Heart right ventricle (tissue), 16 donors: ENCODE measurements around the gene ATRNL1. TPM values are rescaled to one million over a fixed set of nuclear protein-coding genes. Genes with fewer than 3 reads are reported as not detected.

ENCODE experiments used
- ATAC-seq, 8 donors: fragments of 200-7000 bp; cut with Tn5 transposase; one replicate each; pipeline ENCODE4 v1.9.1; 2020; ENCODE audit warnings: mild to moderate bottlenecking in 8 of 8, moderate library complexity in 8 of 8, moderate number of reproducible peaks in 1 of 8
- DNase-seq, 2 donors: peaks; one replicate each; pipeline ENCODE4 v3.0.0-alpha.2; 2020
- H3K27ac ChIP-seq, 10 donors: fragments of 200-600 bp; sonication (generic) in 2 of 10; one replicate each; pipeline versions ENCODE4 v1.5.0 to v1.8.0; 2020 to 2022; ENCODE audit warnings: mild to moderate bottlenecking in 3 of 10
- H3K27me3 ChIP-seq, 7 donors: fragments of 200-600 bp; one replicate each; pipeline ENCODE4 v1.8.0; 2021 to 2022; ENCODE audit warnings: mild to moderate bottlenecking in 2 of 7
- H3K36me3 ChIP-seq, 9 donors: fragments of 200-600 bp; sonication (generic) in 1 of 9; one replicate each; pipeline versions ENCODE4 v1.5.0 to v1.8.0; 2020 to 2022; ENCODE audit warnings: mild to moderate bottlenecking in 2 of 9
- H3K4me1 ChIP-seq, 9 donors: fragments of 200-600 bp; sonication (generic) in 1 of 9; one replicate each; pipeline versions ENCODE4 v1.5.0 to v1.8.0; 2020 to 2022; ENCODE audit warnings: mild to moderate bottlenecking in 4 of 9
- H3K4me3 ChIP-seq, 10 donors: fragments of 200-600 bp; sonication (generic) in 2 of 10; one replicate each; pipeline versions ENCODE4 v1.5.0 to v1.8.0; 2020 to 2022; ENCODE audit warnings: mild to moderate bottlenecking in 7 of 10, moderate library complexity in 2 of 10
- H3K9me3 ChIP-seq, 11 donors: fragments of 200-600 bp in 10 of 11; sonication (generic) in 2 of 11; one replicate each; pipeline versions ENCODE4 v1.5.0 to v1.8.0; 2013 to 2022; ENCODE audit warnings: mild to moderate bottlenecking in 2 of 11, control low read depth in 1 of 11, moderate library complexity in 1 of 11
- CTCF ChIP-seq, 9 donors: fragments of 200-600 bp; sonication (generic) in 2 of 9; IDR thresholded peaks; one replicate each; pipeline versions ENCODE4 v1.5.0 to v1.8.0; 2021 to 2022; ENCODE audit warnings: antibody characterized with exemption in 9 of 9, mild to moderate bottlenecking in 5 of 9, moderate library complexity in 1 of 9
- WGBS, 2 donors: extraction: QIAGEN DNeasy Blood & Tissue Kit; methylation state at CpG; one replicate each; pipeline ENCODE4 v1.1.7; 2013; ENCODE audit warnings: inconsistent platforms in 1 of 2; 5-methylcytosine and 5-hydroxymethylcytosine counted together
- intact Hi-C, 10 donors: fragments of 100-400 bp; cut with DNase I; formaldehyde crosslinking; loops; one replicate each; pipeline versions ENCODE4 v1.11.1 to v1.14.2; 2022
- polyA plus RNA-seq, 2 donors: library from polyadenylated mRNA; stranded (reverse); fragments of 200-250 nt; gene quantifications; one replicate each; pipeline ENCODE4 v1.2.3, GENCODE V29; 2013
- total RNA-seq, 10 donors: library from RNA; stranded (reverse); fragmentation: NEBNext Ultra II Directional in 3 of 10; extraction: Animal tissue kit (Norgen Biotek cat#: 25700) in 3 of 10; gene quantifications; one replicate each; pipeline versions ENCODE4 v1.2.1 to v1.2.4, GENCODE V29; 2021 to 2023
- donor health status: Arrhythmogenic right ventricular cardiomyopathy.
- donor health status: ischemic (EF 13 %, LVEDD 7.1; RV severe dilation, severe dysfunction).
- donor health status: healthy with polysubstance abuse.
- donor health status: DM: no; HTN: yes; CAD: no.
- donor health status: DM: no; HTN: no; CAD: no.
- donor health status: ischemic (EF 25% LVEDD 6.9; RV normal size, moderate dysfunction).
- donor health status: ischemic (EF 25% LVEDD 5.7; RV mildly dilated, moderate dysfunction).
- donor health status: healthy.
- donor health status: DM: yes; HTN: yes; CAD: no.
- donor health status: Ischemic cardiomyopathy.
- donor health status: ischemic (EF 35%, LVEDD 5.7; RV mildly dilated, moderate dysfunction).
- donor health status: nonischemic (EF 11% LVEDD 7.7; RV severe dilation, severe dysfunction).
- donor health status: DM: yes; HTN: yes; CAD: no.
- donor health status: PGD.
- donor health status: ischemic (EF 29% LVEDD 5.4; RV normal size, mild dysfunction).
- donor health status: nonischemic (EF 23%, LVEDD 6.1; RV moderate dilation, normal function).

Gene ATRNL1
- total and polyA plus RNA-seq, 12 donors: 0.06 to 22.4 (median 8.1) TPM; not detected in 1

- ATAC-seq (no peak), DNase-seq (no peak)
- Histone ChIP-seq H3K4me1 (peaks cover 0 to 8% (median 0%) of the 10 kb centered on the region in 9 donors), H3K9me3 (no peaks in the 10 kb centered on the region), H3K4me3 (no peak overlapping the region), H3K27me3 (no peaks in the 10 kb centered on the region), H3K27ac (no peak overlapping the region), H3K36me3 (no peaks in the 10 kb centered on the region)
- TF ChIP-seq CTCF (IDR thresholded peaks at IDR 0.05): no peak
- intact Hi-C loops: no loop called here
- 96 to 98% methylated on average over 1 of the region's 1 CpG for WGBS, 2 donors
Observed at GRCh38 chr10:115850666-115851065, 757.5 kb downstream of the ATRNL1 start.

- Histone ChIP-seq H3K36me3 (no peaks in the 10 kb centered on the region), H3K4me3 (no peak overlapping the region), H3K9me3 (no peaks in the 10 kb centered on the region), H3K27ac (no peak overlapping the region), H3K4me1 (peaks cover 0 to 8% (median 0%) of the 10 kb centered on the region in 9 donors), H3K27me3 (no peaks in the 10 kb centered on the region)
- ATAC-seq: no peak
- WGBS, 2 donors: 77 to 80% methylated on average over 5 of the region's 5 CpGs
- TF ChIP-seq CTCF (IDR thresholded peaks at IDR 0.05): no peak
- DNase-seq: no peak
- intact Hi-C loops: no loop called here
Observed at GRCh38 chr10:115851695-115852094, 758.5 kb downstream of the ATRNL1 start.

GRCh38 chr10:115854740-115855435 lies 761.7 kb downstream of the ATRNL1 start:
- DNase-seq (no peak), ATAC-seq (no peak)
- Histone ChIP-seq H3K27ac (no peak overlapping the region), H3K4me3 (no peak overlapping the region), H3K9me3 (no peaks in the 10 kb centered on the region), H3K4me1 (peaks cover 0 to 1% (median 0%) of the 10 kb centered on the region in 9 donors), H3K36me3 (no peaks in the 10 kb centered on the region), H3K27me3 (no peaks in the 10 kb centered on the region)
- intact Hi-C loops: no loop called here
- TF ChIP-seq CTCF (IDR thresholded peaks at IDR 0.05): no peak
- 75 to 77% methylated on average over 6 of the region's 6 CpGs for WGBS, 2 donors

- ATAC-seq (no peak), DNase-seq (no peak)
- Histone ChIP-seq H3K36me3 (no peaks in the 10 kb centered on the region), H3K9me3 (no peaks in the 10 kb centered on the region), H3K27me3 (no peaks in the 10 kb centered on the region), H3K27ac (no peak overlapping the region), H3K4me1 (no peaks in the 10 kb centered on the region), H3K4me3 (no peak overlapping the region)
- WGBS, 2 donors: 86 to 88% methylated on average over 6 of the region's 6 CpGs
- intact Hi-C loops: no loop called here
- no peak for TF ChIP-seq CTCF (IDR thresholded peaks at IDR 0.05)
Observed at GRCh38 chr10:115856580-115856979, 763.4 kb downstream of the ATRNL1 start.
